HG03565 (cell line): ENCODE results near the gene TP73.
"Not testable (repeated sequence)": the region's sequence is repeated elsewhere in the genome, so short reads cannot be mapped to it uniquely, and the experiment has no call there.

Experiments
- ATAC-seq: cut with Tn5 transposase; IDR thresholded peaks from one replicate; pipeline ENCODE4 v1.9.1; 2021; ENCODE audit warnings: mild to moderate bottlenecking, moderate library complexity; ENCODE audit not compliant: unreplicated experiment

Gene TP73

DNA sequence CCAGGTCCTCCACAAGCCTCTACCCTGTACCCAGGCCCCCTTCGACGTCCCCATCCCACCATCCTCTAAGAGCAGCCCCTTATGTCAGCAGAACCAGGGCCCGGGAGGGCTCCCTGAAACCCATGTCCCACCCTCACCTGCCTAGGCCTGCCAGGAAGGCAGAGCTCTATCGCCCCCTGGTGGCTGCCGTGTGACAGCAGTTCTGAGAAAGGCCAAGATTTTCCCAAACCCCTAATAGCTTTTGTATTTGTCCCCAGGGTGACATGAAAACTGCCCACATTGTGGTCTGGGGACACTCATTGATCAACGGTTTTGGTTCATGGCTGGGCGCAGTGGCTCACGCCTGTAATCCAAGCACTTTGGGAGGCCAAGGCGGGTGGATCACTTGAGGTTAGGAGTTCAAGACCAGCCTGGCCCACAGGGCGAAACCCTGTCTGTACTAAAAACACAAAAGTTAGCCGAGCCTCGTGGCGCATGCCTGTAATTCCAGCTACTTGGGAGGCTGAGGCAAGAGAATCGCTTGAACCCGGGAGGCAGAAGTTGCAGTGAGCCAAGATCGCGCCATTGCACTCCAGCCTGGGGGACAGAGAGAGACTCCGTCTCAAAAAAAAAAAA lies 72.2 kb downstream of the TP73 start:
- not testable (repeated sequence) for ATAC-seq

DNA sequence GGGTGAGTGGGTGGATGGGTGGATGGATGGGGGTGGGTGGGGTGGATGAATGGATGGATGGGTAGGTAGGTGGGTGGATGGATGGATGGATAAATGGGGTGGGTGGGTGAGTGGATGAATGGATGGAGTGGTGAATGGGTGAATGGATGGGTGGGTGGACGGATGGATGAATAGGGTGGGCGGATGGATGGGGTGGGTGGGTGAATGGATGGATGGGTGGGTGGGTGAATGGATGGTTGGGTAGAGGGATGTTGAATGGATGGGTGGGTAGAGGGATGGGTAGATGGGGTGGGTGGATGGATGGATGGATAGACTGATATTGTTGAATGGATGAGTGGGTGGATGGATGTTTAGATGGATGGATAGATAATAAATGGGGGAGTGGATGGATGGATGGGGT lies 73.0 kb downstream of the TP73 start:
- no peak for ATAC-seq

DNA sequence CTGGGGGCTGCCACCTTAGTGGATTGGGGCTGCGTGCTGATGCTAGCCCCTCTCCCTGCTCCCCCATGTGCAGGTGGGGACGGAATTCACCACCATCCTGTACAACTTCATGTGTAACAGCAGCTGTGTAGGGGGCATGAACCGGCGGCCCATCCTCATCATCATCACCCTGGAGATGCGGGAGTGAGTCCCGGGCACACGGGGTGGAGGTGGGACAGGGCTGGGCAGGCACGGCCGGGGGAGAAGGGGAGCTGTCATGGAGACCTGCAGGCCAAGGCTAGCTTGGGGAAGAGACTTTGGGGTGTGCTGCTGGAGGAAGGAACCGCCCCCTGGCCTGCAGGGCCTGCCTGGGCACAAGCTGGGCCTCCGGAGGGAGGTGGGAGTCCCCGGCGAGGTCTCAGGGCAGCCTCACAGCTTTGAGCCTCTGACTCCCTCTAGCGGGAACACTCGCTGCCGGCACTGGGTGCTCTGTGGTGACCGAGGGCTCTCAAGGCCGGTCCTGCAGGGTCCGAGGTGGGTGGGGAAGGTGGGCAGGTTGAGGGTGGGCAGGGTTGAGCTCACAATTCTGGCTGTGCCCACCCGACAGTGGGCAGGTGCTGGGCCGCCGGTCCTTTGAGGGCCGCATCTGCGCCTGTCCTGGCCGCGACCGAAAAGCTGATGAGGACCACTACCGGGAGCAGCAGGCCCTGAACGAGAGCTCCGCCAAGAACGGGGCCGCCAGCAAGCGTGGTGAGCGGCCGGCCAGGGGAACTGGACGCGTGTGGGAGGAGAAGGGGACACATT lies 74.9 kb downstream of the TP73 start:
- no peak for ATAC-seq

GRCh38 chr1:3727825-3728776 lies 75.8 kb downstream of the TP73 start:
- ATAC-seq, result no peak

DNA sequence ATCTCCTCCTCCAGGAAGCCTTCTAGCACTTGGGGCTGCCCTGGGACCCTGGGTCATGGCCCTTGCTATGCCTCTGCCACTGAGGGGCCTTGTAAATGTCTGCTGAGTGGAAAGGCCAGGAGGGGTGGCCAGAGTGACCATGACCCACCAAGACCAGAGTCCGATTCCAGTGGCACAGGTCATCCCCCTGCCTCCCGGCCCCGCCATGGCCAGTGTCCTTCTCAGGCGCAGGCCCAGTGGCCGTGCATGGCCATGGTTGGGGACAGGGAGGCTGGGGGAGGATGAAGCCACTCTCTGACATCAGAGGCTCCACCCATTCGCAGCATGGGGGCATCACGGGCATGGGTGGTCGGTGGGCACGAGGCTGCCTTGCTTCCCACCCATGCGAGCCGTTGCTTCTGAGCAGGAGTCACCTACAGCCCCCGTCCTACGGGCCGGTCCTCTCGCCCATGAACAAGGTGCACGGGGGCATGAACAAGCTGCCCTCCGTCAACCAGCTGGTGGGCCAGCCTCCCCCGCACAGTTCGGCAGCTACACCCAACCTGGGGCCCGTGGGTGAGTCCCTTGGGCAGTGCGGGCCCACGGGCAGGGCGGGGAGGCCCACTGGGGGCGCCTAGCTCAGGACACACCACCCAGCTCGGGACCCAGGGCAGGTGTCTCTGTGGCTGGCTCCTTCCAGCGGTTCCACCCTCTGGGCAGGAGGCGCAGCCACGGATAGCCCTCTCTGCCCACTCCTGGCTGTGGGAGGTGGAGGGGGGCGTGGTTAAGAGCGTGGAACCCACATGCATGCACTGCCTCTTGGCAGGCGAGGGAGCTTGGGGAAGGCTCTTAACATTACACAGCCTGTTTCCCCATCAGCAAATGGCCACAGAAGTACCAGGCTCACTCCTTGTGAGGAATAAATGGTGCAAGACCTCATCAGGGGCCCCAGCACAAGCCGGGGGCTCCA lies 77.6 kb downstream of the TP73 start:
- no peak for ATAC-seq

GRCh38 chr1:3730543-3731247 lies 78.4 kb downstream of the TP73 start:
- ATAC-seq, result no peak

DNA sequence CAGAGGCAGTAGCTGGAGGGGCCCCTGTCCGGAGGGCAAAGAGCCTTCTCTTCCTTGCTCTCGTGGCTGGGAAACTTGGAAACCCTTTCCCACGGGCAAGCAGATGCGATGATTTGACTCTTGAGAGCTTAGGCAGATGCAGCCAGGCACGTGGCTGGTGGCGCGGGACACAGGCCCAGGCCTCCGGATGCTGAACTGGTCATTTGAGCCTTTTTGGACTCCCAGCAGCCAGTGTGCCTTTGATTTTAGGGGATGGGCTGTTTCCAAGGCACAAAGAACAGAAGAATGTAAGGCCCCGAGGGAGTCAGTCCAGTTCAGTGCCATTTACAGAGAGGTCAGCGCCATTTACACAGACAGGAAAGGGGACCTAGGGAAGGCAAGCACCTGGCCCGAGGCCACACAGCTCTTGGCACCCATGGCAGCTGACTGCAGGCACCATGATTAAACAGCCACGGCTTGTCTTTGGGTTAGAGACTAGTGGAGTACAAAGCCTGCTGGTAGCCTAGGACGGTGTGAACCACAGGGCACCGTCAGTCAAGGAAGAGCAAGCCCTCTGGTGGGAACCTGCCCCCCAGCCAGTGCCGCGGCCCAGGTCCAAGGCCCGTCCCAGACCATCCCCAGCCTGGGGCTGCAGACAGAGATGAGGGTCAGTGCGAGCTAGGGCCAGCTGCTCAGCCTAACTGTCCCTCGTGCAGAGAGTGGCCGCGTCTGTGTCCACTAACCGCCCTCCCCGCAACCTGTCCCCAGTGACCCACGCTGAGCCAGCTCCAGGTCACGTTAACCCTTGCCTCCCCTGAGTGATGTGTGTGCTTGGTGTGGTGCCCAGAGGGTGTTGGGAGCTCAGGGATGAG lies 79.5 kb downstream of the TP73 start:
- ATAC-seq, result no peak

DNA sequence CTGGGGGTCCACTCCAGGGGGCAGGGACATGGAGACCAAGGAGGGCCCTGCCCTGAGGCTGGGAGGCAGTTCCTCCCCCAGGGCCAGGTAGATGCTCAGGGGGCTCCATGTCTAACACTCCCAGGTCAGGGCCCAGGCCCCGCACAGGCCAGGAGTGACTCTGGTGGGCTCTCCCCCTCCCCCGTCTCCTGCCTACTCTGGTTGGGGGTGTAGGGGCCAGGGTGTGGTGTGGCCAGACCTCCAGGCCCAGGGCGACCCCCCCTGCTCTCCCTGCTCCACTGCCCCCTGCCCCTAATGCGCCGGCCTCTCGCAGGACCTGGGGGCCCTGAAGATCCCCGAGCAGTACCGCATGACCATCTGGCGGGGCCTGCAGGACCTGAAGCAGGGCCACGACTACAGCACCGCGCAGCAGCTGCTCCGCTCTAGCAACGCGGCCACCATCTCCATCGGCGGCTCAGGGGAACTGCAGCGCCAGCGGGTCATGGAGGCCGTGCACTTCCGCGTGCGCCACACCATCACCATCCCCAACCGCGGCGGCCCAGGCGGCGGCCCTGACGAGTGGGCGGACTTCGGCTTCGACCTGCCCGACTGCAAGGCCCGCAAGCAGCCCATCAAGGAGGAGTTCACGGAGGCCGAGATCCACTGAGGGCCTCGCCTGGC lies 80.2 kb downstream of the TP73 start:
- ATAC-seq, result no peak

DNA sequence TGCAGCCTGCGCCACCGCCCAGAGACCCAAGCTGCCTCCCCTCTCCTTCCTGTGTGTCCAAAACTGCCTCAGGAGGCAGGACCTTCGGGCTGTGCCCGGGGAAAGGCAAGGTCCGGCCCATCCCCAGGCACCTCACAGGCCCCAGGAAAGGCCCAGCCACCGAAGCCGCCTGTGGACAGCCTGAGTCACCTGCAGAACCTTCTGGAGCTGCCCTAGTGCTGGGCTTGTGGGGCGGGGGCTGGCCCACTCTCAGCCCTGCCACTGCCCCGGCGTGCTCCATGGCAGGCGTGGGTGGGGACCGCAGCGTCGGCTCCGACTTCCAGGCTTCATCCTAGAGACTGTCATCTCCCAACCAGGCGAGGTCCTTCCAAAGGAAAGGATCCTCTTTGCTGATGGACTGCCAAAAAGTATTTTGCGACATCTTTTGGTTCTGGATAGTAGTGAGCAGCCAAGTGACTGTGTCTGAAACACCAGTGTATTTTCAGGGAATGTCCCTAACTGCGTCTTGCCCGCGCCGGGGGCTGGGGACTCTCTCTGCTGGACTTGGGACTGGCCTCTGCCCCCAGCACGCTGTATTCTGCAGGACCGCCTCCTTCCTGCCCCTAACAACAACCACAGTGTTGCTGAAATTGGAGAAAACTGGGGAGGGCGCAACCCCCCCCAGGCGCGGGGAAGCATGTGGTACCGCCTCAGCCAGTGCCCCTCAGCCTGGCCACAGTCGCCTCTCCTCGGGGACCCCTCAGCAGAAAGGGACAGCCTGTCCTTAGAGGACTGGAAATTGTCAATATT lies 81.0 kb downstream of the TP73 start:
- ATAC-seq, result no peak

- no peak for ATAC-seq
These were observed 81.7 kb downstream of the TP73 start for GRCh38 chr1:3733883-3734589.

GRCh38 chr1:3734602-3735001 lies 82.3 kb downstream of the TP73 start:
- ATAC-seq, result no peak

- ATAC-seq, result no peak
These were observed 82.8 kb downstream of the TP73 start for GRCh38 chr1:3735027-3735681.

- ATAC-seq, result no peak
These were observed 83.4 kb downstream of the TP73 start for GRCh38 chr1:3735688-3736087.

DNA sequence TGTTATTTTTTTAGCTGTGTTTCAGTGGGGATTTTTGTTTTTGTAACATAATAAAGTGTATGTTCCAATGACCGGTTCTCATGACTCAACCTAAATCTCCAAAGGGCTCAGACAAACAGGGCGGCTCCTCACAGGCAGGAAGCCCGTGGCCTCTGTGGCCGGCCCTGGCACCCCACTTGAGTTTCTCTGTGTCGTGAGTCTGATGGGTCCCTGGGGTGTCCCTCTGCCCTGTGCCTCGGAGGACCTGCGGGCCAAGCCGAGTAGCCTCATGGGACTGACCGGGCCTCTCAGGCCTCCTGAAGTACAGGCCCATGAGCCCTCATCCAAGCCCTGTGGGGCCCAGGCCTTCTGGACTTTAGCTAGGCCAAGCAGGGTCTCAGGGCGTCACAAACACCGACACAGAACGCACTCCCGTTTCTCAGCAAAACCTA lies 83.8 kb downstream of the TP73 start:
- no peak for ATAC-seq

DNA sequence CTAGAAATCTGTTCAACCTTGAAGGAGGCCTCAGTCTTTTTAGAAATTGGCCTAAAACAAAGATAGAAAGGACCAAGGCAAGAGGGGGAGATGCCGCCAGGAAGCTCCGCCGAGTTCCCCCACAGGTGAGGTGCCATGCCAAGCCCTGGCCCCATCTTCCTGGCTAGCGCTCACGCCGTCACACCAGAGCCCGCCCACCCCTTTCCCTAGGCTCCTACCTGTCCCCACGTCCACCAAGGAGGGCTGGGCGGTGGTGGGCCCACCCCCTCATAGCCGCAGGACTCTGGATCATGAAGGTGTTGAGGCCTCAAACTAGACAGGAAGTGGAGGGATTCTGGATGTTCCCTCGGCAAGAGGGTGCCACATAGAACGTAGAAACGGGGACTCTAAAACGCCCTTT lies 84.4 kb downstream of the TP73 start:
- no peak for ATAC-seq

DNA sequence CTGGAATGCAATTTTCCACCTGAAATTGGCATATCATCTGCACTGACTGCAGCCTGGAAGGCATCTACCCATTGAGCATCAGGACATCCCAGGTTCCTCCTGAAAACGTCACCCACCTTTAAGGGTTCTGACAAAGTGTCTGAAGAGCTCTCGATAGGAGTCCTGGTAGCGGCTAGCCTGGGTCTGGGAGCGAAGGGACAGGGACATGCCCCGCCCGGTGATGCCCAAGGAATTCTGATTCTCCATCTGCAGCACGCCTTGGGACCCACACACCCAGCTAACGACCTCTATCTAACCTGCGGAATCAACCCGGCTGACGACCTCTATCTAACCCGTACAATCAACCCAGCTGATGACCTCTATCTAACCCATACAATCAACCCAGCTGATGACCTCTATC lies 86.6 kb downstream of the TP73 start:
- no peak for ATAC-seq
